ENCODE results near the gene CCDC85B.
A peak's percentile ranks its signal among the peaks of the same experiment; 100 is the strongest.
"Not testable (repeated sequence)": the region's sequence is repeated elsewhere in the genome, so short reads cannot be mapped to it uniquely, and the experiment has no call there.

The CCDC85B gene

DNA sequence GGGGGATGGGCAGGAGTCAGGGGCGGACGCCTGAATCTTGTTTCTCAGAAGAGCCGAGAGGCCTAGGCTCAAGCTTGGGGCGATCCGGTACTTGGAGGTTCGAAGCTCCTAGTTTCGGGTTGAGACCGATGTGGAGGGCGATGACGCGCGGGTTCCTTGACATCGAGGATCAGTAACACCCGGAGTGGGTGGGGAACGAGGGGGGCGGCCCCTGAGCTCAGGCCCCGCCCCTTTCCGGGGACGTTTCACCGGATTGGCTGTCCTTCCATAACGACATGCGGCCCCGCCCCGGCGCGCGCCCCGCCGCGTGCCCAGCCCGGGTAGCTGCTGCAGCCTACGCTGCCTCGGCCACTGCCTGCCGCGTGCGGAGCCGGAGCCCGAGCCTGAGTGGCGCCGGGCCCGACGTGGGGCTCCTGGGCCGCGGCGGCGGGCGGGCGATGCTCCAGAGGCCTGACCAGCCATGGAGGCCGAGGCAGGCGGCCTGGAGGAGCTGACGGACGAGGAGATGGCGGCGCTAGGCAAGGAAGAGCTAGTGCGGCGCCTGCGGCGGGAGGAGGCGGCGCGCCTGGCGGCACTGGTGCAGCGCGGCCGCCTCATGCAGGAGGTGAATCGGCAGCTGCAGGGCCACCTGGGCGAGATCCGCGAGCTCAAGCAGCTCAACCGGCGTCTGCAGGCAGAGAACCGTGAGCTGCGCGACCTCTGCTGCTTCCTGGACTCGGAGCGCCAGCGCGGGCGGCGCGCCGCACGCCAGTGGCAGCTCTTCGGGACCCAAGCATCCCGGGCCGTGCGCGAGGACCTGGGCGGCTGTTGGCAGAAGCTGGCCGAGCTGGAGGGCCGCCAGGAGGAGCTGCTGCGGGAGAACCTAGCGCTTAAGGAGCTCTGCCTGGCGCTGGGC, at the start of gene CCDC85B:
Gene CCDC85B, plus strand, starts transcription at position 350 of the 895 bp plus-strand sequence. Its CDS starts 111 bp downstream, at position 461.
- Histone ChIP-seq H3K27ac (ENCODE audit: low read depth, low read length) (peak within 1 kb of the TSS; percentile 75), H3K4me3 (ENCODE audit: low read depth, low read length) (peak within 1 kb of the TSS; percentile 85), H3K4me1 (ENCODE audit: control insufficient read depth, insufficient read depth, low read length) (peaks cover 25% of the 10 kb centered on the region), H3K9ac (ENCODE audit: low read depth, low read length) (peak within 1 kb of the TSS; percentile 77; the same call in 1 of the 2 replicates), H3K27me3 (ENCODE audit: control insufficient read depth, insufficient read depth, low read length) (peaks cover 18% of the 10 kb centered on the region), H3K9me3 (ENCODE audit: control insufficient read depth, insufficient read depth, low read length) (no peaks in the 10 kb centered on the region), H3K36me3 (ENCODE audit: control insufficient read depth, insufficient read depth, low read length) (peaks cover 15% of the 10 kb centered on the region)

GRCh38 chr11:65842144-65842543, 48.3 kb upstream of the CCDC85B start:
- Histone ChIP-seq H3K9me3 (ENCODE audit: control insufficient read depth, insufficient read depth, low read length) (no peaks in the 10 kb centered on the region), H3K9ac (ENCODE audit: low read depth, low read length) (no peak overlapping the region), H3K27ac (ENCODE audit: low read depth, low read length) (no peak overlapping the region), H3K36me3 (ENCODE audit: control insufficient read depth, insufficient read depth, low read length) (no peaks in the 10 kb centered on the region), H3K4me3 (ENCODE audit: low read depth, low read length) (no peak overlapping the region), H3K4me1 (ENCODE audit: control insufficient read depth, insufficient read depth, low read length) (no peaks in the 10 kb centered on the region), H3K27me3 (ENCODE audit: control insufficient read depth, insufficient read depth, low read length) (no peaks in the 10 kb centered on the region)

GRCh38 chr11:65843811-65844210, 46.7 kb upstream of the CCDC85B start:
- H3K9ac ChIP-seq (ENCODE audit: low read depth, low read length), result no peak overlapping the region
- no peaks in the 10 kb centered on the region for H3K4me1 ChIP-seq (ENCODE audit: control insufficient read depth, insufficient read depth, low read length)
- no peaks in the 10 kb centered on the region for H3K9me3 ChIP-seq (ENCODE audit: control insufficient read depth, insufficient read depth, low read length)
- no peaks in the 10 kb centered on the region for H3K27me3 ChIP-seq (ENCODE audit: control insufficient read depth, insufficient read depth, low read length)
- no peak overlapping the region for H3K4me3 ChIP-seq (ENCODE audit: low read depth, low read length)
- H3K36me3 ChIP-seq (ENCODE audit: control insufficient read depth, insufficient read depth, low read length), result no peaks in the 10 kb centered on the region
- no peak overlapping the region for H3K27ac ChIP-seq (ENCODE audit: low read depth, low read length)

GRCh38 chr11:65844231-65844872, 46.1 kb upstream of the CCDC85B start:
- Histone ChIP-seq H3K4me1 (ENCODE audit: control insufficient read depth, insufficient read depth, low read length) (no peaks in the 10 kb centered on the region), H3K36me3 (ENCODE audit: control insufficient read depth, insufficient read depth, low read length) (no peaks in the 10 kb centered on the region), H3K27me3 (ENCODE audit: control insufficient read depth, insufficient read depth, low read length) (no peaks in the 10 kb centered on the region), H3K9ac (ENCODE audit: low read depth, low read length) (no peak overlapping the region), H3K27ac (ENCODE audit: low read depth, low read length) (no peak overlapping the region), H3K4me3 (ENCODE audit: low read depth, low read length) (no peak overlapping the region), H3K9me3 (ENCODE audit: control insufficient read depth, insufficient read depth, low read length) (no peaks in the 10 kb centered on the region)

DNA sequence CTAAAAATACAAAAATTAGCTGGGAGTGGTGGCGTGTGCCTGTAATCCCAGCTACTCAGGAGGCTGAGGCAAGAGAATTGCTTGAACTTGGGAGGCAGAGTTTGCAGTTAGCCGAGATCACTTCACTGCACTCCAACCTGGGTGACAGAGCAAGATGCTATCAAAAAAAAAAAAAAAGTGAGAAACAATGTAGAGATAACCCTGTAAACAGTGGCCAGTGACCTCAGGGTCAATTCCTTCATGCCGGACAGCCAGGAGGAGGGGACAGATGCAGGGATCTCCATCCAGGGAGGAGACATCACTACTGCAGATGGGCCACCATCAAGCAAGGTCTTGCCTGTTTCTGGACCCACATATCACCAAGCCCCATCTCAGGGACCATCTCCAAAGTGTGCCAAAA, 42.7 kb upstream of the CCDC85B start:
- no peaks in the 10 kb centered on the region for H3K4me1 ChIP-seq (ENCODE audit: control insufficient read depth, insufficient read depth, low read length)
- H3K27me3 ChIP-seq (ENCODE audit: control insufficient read depth, insufficient read depth, low read length), result no peaks in the 10 kb centered on the region
- H3K9me3 ChIP-seq (ENCODE audit: control insufficient read depth, insufficient read depth, low read length), result 0 out of 2 replicates have a peak, but pooled peaks cover 2% of the 10 kb centered on the region
- H3K9ac ChIP-seq (ENCODE audit: low read depth, low read length), result no peak overlapping the region
- H3K4me3 ChIP-seq (ENCODE audit: low read depth, low read length), result no peak overlapping the region
- no peaks in the 10 kb centered on the region; the same call in 1 of the 2 replicates for H3K36me3 ChIP-seq (ENCODE audit: control insufficient read depth, insufficient read depth, low read length)
- no peak overlapping the region for H3K27ac ChIP-seq (ENCODE audit: low read depth, low read length)

- not testable (repeated sequence) for H3K4me3 ChIP-seq (ENCODE audit: low read depth, low read length); H3K36me3 ChIP-seq (ENCODE audit: control insufficient read depth, insufficient read depth, low read length); H3K9ac ChIP-seq (ENCODE audit: low read depth, low read length); H3K9me3 ChIP-seq (ENCODE audit: control insufficient read depth, insufficient read depth, low read length); H3K27me3 ChIP-seq (ENCODE audit: control insufficient read depth, insufficient read depth, low read length); H3K27ac ChIP-seq (ENCODE audit: low read depth, low read length); H3K4me1 ChIP-seq (ENCODE audit: control insufficient read depth, insufficient read depth, low read length)
These were observed 41.8 kb upstream of the CCDC85B start for GRCh38 chr11:65848693-65849092.

DNA sequence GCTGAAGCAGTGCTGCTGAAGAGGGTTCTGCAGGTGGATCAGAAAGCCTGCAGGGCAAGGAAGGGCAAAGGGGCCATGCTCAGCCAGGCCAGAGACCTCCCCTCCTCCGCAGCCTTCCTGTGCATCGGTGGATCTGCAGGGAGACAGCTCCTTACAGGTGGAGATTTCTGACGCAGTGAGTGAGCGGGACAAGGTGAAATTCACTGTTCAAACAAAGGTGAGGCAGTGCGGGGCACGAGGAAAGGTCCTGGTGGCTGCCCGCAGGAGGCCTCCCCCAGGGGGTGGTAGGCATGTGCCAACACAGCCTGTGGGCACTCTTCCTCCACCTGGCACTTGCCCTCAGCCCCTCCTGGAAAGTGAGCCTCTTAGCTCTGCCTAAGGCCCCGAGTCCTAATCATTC, 41.1 kb upstream of the CCDC85B start:
- Histone ChIP-seq H3K4me3 (ENCODE audit: low read depth, low read length) (no peak overlapping the region), H3K27ac (ENCODE audit: low read depth, low read length) (no peak overlapping the region), H3K4me1 (ENCODE audit: control insufficient read depth, insufficient read depth, low read length) (no peaks in the 10 kb centered on the region), H3K9me3 (ENCODE audit: control insufficient read depth, insufficient read depth, low read length) (0 out of 2 replicates have a peak, but pooled peaks cover 2% of the 10 kb centered on the region), H3K27me3 (ENCODE audit: control insufficient read depth, insufficient read depth, low read length) (no peaks in the 10 kb centered on the region), H3K9ac (ENCODE audit: low read depth, low read length) (no peak overlapping the region), H3K36me3 (ENCODE audit: control insufficient read depth, insufficient read depth, low read length) (peaks cover 15% of the 10 kb centered on the region)

DNA sequence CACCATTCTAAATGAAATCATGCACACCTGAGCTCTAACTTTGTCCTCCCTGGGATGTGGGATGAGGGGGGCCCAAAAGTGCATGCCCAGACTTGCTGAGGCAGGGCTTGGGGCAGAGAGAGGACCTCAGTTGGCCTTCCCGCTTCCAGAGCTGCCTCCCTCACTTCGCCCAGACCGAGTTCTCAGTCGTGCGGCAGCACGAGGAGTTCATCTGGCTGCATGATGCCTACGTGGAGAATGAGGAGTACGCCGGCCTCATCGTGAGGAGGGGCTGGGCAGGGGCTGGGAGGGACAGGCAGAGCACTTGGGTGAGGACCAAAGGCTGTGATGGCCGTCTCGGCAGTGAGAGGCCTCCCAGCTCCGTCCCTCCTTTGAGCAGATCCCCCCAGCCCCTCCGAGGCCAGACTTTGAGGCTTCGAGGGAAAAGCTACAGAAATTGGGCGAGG, 40.7 kb upstream of the CCDC85B start:
- 0 out of 2 replicates have a peak, but pooled peaks cover 2% of the 10 kb centered on the region for H3K9me3 ChIP-seq (ENCODE audit: control insufficient read depth, insufficient read depth, low read length)
- H3K4me3 ChIP-seq (ENCODE audit: low read depth, low read length), result no peak overlapping the region
- no peak overlapping the region for H3K9ac ChIP-seq (ENCODE audit: low read depth, low read length)
- no peaks in the 10 kb centered on the region for H3K4me1 ChIP-seq (ENCODE audit: control insufficient read depth, insufficient read depth, low read length)
- no peak overlapping the region for H3K27ac ChIP-seq (ENCODE audit: low read depth, low read length)
- peaks cover 19% of the 10 kb centered on the region for H3K36me3 ChIP-seq (ENCODE audit: control insufficient read depth, insufficient read depth, low read length)
- H3K27me3 ChIP-seq (ENCODE audit: control insufficient read depth, insufficient read depth, low read length), result no peaks in the 10 kb centered on the region

DNA sequence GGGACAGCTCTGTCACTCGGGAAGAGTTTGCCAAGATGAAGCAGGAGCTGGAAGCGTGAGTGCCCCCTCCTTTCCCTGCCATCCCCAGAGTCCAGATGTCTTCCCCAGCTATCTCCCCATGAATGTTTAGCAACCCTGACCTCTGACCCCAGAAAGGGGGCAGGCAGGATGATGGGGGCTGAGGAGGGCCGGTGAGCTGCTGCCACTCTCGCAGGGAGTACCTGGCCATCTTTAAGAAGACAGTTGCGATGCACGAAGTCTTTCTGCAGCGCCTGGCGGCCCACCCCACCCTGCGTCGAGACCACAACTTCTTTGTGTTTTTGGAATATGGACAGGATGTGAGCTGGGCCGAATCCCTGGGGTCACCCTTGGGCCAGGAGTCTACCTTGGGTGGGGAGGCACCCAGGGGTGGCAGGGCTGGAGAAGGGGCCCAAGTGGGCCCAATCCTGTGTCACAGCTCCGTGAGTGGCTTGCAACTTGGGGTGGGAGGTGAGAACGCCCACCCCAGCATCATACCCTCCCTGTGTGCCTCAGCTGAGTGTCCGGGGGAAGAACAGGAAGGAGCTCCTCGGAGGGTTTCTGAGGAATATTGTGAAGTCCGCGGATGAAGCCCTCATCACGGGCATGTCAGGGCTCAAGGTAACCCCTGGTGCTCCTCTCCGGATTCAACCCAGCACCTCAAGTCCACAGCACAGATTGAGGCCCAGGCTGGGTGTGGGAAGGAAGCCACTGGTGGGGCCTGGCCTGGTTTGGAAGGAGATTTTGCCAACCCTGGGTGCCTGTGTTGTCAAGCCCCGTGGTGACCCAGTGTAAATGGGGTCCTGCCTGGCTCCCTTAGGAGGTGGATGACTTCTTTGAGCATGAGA, 40.0 kb upstream of the CCDC85B start:
- Histone ChIP-seq H3K9me3 (ENCODE audit: control insufficient read depth, insufficient read depth, low read length) (0 out of 2 replicates have a peak, but pooled peaks cover 2% of the 10 kb centered on the region), H3K27me3 (ENCODE audit: control insufficient read depth, insufficient read depth, low read length) (no peaks in the 10 kb centered on the region), H3K36me3 (ENCODE audit: control insufficient read depth, insufficient read depth, low read length) (peaks cover 26% of the 10 kb centered on the region), H3K4me3 (ENCODE audit: low read depth, low read length) (no peak overlapping the region), H3K4me1 (ENCODE audit: control insufficient read depth, insufficient read depth, low read length) (no peaks in the 10 kb centered on the region), H3K9ac (ENCODE audit: low read depth, low read length) (no peak overlapping the region), H3K27ac (ENCODE audit: low read depth, low read length) (no peak overlapping the region)

- H3K27me3 ChIP-seq (ENCODE audit: control insufficient read depth, insufficient read depth, low read length), result no peaks in the 10 kb centered on the region
- H3K9ac ChIP-seq (ENCODE audit: low read depth, low read length), result no peak overlapping the region
- H3K36me3 ChIP-seq (ENCODE audit: control insufficient read depth, insufficient read depth, low read length), result peaks cover 32% of the 10 kb centered on the region
- H3K9me3 ChIP-seq (ENCODE audit: control insufficient read depth, insufficient read depth, low read length), result 0 out of 2 replicates have a peak, but pooled peaks cover 2% of the 10 kb centered on the region
- H3K4me1 ChIP-seq (ENCODE audit: control insufficient read depth, insufficient read depth, low read length), result peaks cover 3% of the 10 kb centered on the region
- no peak overlapping the region for H3K4me3 ChIP-seq (ENCODE audit: low read depth, low read length)
- H3K27ac ChIP-seq (ENCODE audit: low read depth, low read length), result no peak overlapping the region
These were observed 39.3 kb upstream of the CCDC85B start for GRCh38 chr11:65851083-65851579.

Measured in HUES48 (cell line).